Parathyroid adenoma (tissue), 2 donors: ENCODE results near the gene PLCH1.

ENCODE experiments used
- H2AFZ ChIP-seq: fragments of 300-600 bp; sonication (generic); one replicate; pipeline ENCODE4 v1.7.0; 2017; ENCODE audit warnings: antibody characterized with exemption, mild to moderate bottlenecking
- H3K27ac ChIP-seq: fragments of 300-600 bp; sonication (generic); one replicate; pipeline ENCODE4 v1.7.0; 2017
- H3K27me3 ChIP-seq: fragments of 300-600 bp; sonication (generic); one replicate; pipeline ENCODE4 v1.7.0; 2017; ENCODE audit warnings: low read length; ENCODE audit not compliant: control insufficient read depth, insufficient read depth
- H3K36me3 ChIP-seq: fragments of 300-600 bp; sonication (generic); one replicate; pipeline ENCODE4 v1.7.0; 2017; ENCODE audit warnings: low read length; ENCODE audit not compliant: control insufficient read depth, insufficient read depth
- H3K4me1 ChIP-seq: fragments of 300-600 bp; sonication (generic); one replicate; pipeline ENCODE4 v1.7.0; 2017; ENCODE audit warnings: control low read depth
- H3K4me2 ChIP-seq: fragments of 300-600 bp; sonication (generic); one replicate; pipeline ENCODE4 v1.7.0; 2017; ENCODE audit warnings: low read length
- H3K4me3 ChIP-seq: fragments of 300-600 bp; sonication (generic); one replicate; pipeline ENCODE4 v1.7.0; 2017; ENCODE audit warnings: low read depth, low read length
- H3K79me2 ChIP-seq: fragments of 300-600 bp; sonication (generic); one replicate; pipeline ENCODE4 v1.7.0; 2017; ENCODE audit warnings: control low read depth
- H3K9ac ChIP-seq: fragments of 300-600 bp; sonication (generic); one replicate; pipeline ENCODE4 v1.7.0; 2017; ENCODE audit warnings: mild to moderate bottlenecking
- H3K9me3 ChIP-seq: fragments of 300-600 bp; sonication (generic); one replicate; pipeline ENCODE4 v1.7.0; 2017; ENCODE audit warnings: low read length; ENCODE audit not compliant: control insufficient read depth
- TF ChIP-seq, protein P1 (sequence below): fragments of 300-600 bp; sonication (generic); IDR thresholded peaks from one replicate; pipeline ENCODE4 v1.7.0; 2017; ENCODE audit warnings: antibody characterized with exemption, mild to moderate bottlenecking
- donor health status: primary hyperparathyroidism.

The PLCH1 gene

DNA sequence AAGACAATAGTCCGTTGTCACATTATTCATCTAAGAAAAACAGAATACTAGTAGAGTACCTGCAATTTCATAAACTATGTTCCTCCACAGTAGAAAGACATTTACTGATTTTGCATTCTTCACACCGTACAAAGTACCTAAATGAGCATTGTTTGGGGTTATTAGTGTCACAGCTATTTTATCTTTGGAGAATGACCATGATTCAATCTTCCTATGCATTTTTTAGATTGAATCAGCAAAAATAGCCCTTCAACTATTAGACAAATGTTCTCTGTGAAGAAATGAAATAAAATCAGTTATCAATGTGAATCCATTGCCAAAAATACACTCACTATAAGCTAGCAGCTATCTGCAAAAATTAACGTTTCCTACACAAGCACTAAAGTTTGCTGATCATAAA, 176.6 kb downstream of the PLCH1 start:
- H3K4me1 ChIP-seq, result no peaks in the 10 kb centered on the region
- H3K9me3 ChIP-seq, result no peaks in the 10 kb centered on the region
- H3K9ac ChIP-seq, result no peak overlapping the region
- H3K27me3 ChIP-seq, result no peaks in the 10 kb centered on the region
- no peak overlapping the region for H3K27ac ChIP-seq
- TF ChIP-seq, protein P1, sequence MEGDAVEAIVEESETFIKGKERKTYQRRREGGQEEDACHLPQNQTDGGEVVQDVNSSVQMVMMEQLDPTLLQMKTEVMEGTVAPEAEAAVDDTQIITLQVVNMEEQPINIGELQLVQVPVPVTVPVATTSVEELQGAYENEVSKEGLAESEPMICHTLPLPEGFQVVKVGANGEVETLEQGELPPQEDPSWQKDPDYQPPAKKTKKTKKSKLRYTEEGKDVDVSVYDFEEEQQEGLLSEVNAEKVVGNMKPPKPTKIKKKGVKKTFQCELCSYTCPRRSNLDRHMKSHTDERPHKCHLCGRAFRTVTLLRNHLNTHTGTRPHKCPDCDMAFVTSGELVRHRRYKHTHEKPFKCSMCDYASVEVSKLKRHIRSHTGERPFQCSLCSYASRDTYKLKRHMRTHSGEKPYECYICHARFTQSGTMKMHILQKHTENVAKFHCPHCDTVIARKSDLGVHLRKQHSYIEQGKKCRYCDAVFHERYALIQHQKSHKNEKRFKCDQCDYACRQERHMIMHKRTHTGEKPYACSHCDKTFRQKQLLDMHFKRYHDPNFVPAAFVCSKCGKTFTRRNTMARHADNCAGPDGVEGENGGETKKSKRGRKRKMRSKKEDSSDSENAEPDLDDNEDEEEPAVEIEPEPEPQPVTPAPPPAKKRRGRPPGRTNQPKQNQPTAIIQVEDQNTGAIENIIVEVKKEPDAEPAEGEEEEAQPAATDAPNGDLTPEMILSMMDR, result no peak
- no peaks in the 10 kb centered on the region for H3K79me2 ChIP-seq
- no peak overlapping the region for H3K4me2 ChIP-seq
- no peaks in the 10 kb centered on the region for H3K36me3 ChIP-seq
- no peak overlapping the region for H2AFZ ChIP-seq
- H3K4me3 ChIP-seq, result no peak overlapping the region

DNA sequence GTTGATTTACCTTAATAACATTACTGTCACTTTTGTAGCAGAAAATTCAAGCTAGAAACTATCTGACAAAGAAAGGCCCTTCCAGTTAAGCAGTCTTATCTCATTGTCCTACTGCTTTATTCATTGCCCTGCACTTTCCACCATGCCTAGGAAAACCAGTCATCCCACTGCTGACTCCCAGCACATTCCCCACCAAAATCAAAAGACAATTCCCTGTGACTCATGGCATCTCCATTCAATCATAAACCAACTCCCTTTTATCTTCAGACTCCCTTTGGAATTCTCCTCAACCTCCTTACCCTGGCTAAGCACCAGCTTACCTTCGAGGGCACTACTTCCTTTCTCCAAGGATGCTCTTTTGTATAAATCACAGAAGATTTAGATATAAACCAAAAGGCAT, 184.3 kb downstream of the PLCH1 start:
- no peaks in the 10 kb centered on the region for H3K4me1 ChIP-seq
- no peak overlapping the region for H3K27ac ChIP-seq
- no peak overlapping the region for H3K4me3 ChIP-seq
- no peaks in the 10 kb centered on the region for H3K79me2 ChIP-seq
- H3K9me3 ChIP-seq, result no peaks in the 10 kb centered on the region
- H2AFZ ChIP-seq, result no peak overlapping the region
- no peaks in the 10 kb centered on the region for H3K36me3 ChIP-seq
- no peaks in the 10 kb centered on the region for H3K27me3 ChIP-seq
- TF ChIP-seq, protein P1, result no peak
- H3K9ac ChIP-seq, result no peak overlapping the region
- no peak overlapping the region for H3K4me2 ChIP-seq

DNA sequence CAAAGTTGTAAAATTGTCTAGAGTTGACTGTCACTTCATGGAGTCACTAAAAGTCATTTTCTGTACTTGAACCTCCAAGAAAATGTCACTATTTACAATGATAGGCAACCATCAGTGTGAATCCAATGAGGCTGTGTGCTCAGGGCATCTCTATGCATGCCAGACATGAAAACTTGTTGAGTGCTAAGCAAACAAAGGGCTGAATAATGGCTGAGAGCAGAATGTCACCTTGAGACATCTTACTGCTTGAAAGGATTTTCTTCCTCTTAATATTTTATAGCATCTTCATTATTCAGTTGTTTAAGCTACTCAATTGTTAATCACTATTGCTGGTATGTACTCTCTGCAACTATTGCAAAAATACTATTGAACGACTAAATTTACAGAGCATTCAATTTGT, 184.7 kb downstream of the PLCH1 start:
- Histone ChIP-seq H3K4me2 (no peak overlapping the region), H3K36me3 (no peaks in the 10 kb centered on the region), H3K27me3 (no peaks in the 10 kb centered on the region), H2AFZ (no peak overlapping the region), H3K79me2 (no peaks in the 10 kb centered on the region), H3K27ac (no peak overlapping the region), H3K9ac (no peak overlapping the region), H3K4me1 (no peaks in the 10 kb centered on the region), H3K4me3 (no peak overlapping the region), H3K9me3 (no peaks in the 10 kb centered on the region)
- TF ChIP-seq, protein P1, result no peak

DNA sequence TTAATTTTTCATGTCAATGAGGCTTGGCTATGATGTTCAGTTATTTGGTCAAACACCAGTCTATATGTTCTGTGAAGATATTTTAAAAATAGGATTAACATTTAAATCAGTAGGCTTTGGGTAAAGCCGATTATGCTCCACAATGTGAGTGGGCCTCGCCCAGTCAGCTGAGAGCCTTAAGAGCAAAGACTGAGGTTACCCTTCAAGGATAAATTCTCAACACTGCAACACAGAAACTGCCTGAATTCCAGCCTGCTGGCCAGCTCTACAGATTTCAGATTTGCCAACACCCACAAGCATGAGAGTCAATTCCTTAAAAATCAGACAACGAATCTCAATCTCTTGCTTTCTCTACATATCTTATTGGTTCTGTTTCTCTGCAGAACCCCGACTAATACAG, 188.3 kb downstream of the PLCH1 start:
- no peaks in the 10 kb centered on the region for H3K79me2 ChIP-seq
- no peaks in the 10 kb centered on the region for H3K36me3 ChIP-seq
- H3K9me3 ChIP-seq, result no peaks in the 10 kb centered on the region
- no peak overlapping the region for H3K9ac ChIP-seq
- TF ChIP-seq, protein P1, result no peak
- H3K27ac ChIP-seq, result no peak overlapping the region
- H3K4me3 ChIP-seq, result no peak overlapping the region
- no peaks in the 10 kb centered on the region for H3K27me3 ChIP-seq
- no peaks in the 10 kb centered on the region for H3K4me1 ChIP-seq
- H3K4me2 ChIP-seq, result no peak overlapping the region
- no peak overlapping the region for H2AFZ ChIP-seq

DNA sequence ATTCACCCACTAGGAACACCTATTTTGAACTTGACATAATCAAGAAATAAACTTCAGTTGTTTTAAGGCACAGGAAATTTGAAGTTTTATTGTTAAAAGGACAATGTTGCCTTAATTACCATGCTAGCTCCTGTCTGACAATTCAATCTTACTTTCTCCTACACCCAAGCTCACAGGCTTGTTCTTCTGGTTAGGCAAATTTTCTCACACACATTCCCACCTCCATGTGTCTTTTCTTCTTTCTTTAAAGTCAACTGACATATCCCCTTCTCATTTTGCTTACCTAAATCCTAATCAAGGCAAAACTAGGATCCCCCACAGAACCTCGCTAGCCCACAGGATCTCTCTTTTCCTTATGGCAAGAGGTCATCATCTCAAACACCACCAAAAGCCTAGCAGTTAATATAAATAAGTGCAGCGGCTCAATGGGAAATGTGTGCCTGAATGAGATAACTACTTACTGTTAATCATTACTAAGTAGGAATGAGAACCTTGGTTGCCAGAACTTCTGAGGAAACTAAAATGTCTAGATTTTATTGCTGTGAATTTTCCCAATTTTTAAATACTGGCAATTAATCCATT, 189.3 kb downstream of the PLCH1 start:
- Histone ChIP-seq H3K9ac (no peak overlapping the region), H3K79me2 (no peaks in the 10 kb centered on the region), H3K4me1 (no peaks in the 10 kb centered on the region), H3K4me3 (no peak overlapping the region), H3K27me3 (no peaks in the 10 kb centered on the region), H2AFZ (no peak overlapping the region), H3K9me3 (no peaks in the 10 kb centered on the region), H3K27ac (no peak overlapping the region), H3K4me2 (no peak overlapping the region), H3K36me3 (no peaks in the 10 kb centered on the region)
- TF ChIP-seq, protein P1, result no peak
